SJCRH30 (cell line): Measurements from ENCODE around the gene PKMYT1. TPM values are rescaled to one million over a fixed set of nuclear protein-coding genes. Genes with fewer than 3 reads are reported as not detected.
"Not testable (repeated sequence)": the region's sequence is repeated elsewhere in the genome, so short reads cannot be mapped to it uniquely, and the experiment has no call there.

Source experiments
- DNase-seq, 2 experiments: peaks; one replicate each; pipeline ENCODE4 v3.0.0-alpha.2; 2015 to 2020
- H3K27ac ChIP-seq: fragments of 250-450 bp; sonication (Bioruptor Pico); 2 replicates; pipeline ENCODE4 v1.5.1; 2020; ENCODE audit warnings: mild to moderate bottlenecking, moderate library complexity
- H3K27me3 ChIP-seq: fragments of 250-450 bp; sonication (Bioruptor Pico); 2 replicates; pipeline ENCODE4 v1.5.1; 2020; ENCODE audit warnings: mild to moderate bottlenecking, moderate library complexity
- H3K36me3 ChIP-seq: fragments of 250-450 bp; sonication (Bioruptor Pico); 2 replicates; pipeline ENCODE4 v1.5.1; 2020; ENCODE audit warnings: mild to moderate bottlenecking, moderate library complexity
- H3K4me1 ChIP-seq: fragments of 250-450 bp; sonication (Bioruptor Pico); 2 replicates; pipeline ENCODE4 v1.5.1; 2020; ENCODE audit warnings: mild to moderate bottlenecking, moderate library complexity
- H3K4me3 ChIP-seq: fragments of 250-450 bp; sonication (Bioruptor Pico); 2 replicates; pipeline ENCODE4 v1.5.1; 2020; ENCODE audit warnings: mild to moderate bottlenecking, moderate library complexity
- H3K9me3 ChIP-seq: fragments of 250-450 bp; sonication (Bioruptor Pico); replicated peaks from 2 replicates; pipeline ENCODE4 v1.5.1; 2020; ENCODE audit warnings: mild to moderate bottlenecking, moderate library complexity
- total RNA-seq: library from RNA; depleted of rRNA; stranded (reverse); fragments of >200 nt; shearing (Covaris generic); gene quantifications from 2 replicates; pipeline ENCODE4 v1.2.3, GENCODE V29; 2014

Gene PKMYT1
- total RNA-seq, 1 experiment from 2014 or later = 45.8 TPM

- H3K27ac ChIP-seq = no peak overlapping the region
- H3K27me3 ChIP-seq = no peaks in the 10 kb centered on the region
- no peaks in the 10 kb centered on the region for H3K4me1 ChIP-seq
- H3K36me3 ChIP-seq = peaks cover 6% of the 10 kb centered on the region; the same call in 1 of the 2 replicates
- no peaks in the 10 kb centered on the region for H3K9me3 ChIP-seq
- DNase-seq = no peak
- H3K4me3 ChIP-seq = no peak overlapping the region
Measured at GRCh38 chr16:2937170-2937569, 43.1 kb downstream of the PKMYT1 start.

GRCh38 chr16:2936436-2937011 lies 43.7 kb downstream of the PKMYT1 start:
- H3K9me3 ChIP-seq = no peaks in the 10 kb centered on the region
- no peak overlapping the region for H3K4me3 ChIP-seq
- H3K27ac ChIP-seq = no peak overlapping the region
- DNase-seq = no peak
- H3K27me3 ChIP-seq = no peaks in the 10 kb centered on the region
- peaks cover 6% of the 10 kb centered on the region; the same call in 1 of the 2 replicates for H3K36me3 ChIP-seq
- H3K4me1 ChIP-seq = no peaks in the 10 kb centered on the region

GRCh38 chr16:2934450-2934849 lies 45.8 kb downstream of the PKMYT1 start:
- H3K4me1 ChIP-seq = no peaks in the 10 kb centered on the region
- no peaks in the 10 kb centered on the region for H3K9me3 ChIP-seq
- no peak for DNase-seq
- no peaks in the 10 kb centered on the region for H3K27me3 ChIP-seq
- no peak overlapping the region for H3K27ac ChIP-seq
- no peak overlapping the region for H3K4me3 ChIP-seq
- H3K36me3 ChIP-seq = 0 out of 2 replicates have a peak, but pooled peaks cover 1% of the 10 kb centered on the region

GRCh38 chr16:2933701-2934100 lies 46.5 kb downstream of the PKMYT1 start:
- Histone ChIP-seq H3K4me3 (no peak overlapping the region), H3K27me3 (no peaks in the 10 kb centered on the region), H3K27ac (no peak overlapping the region), H3K9me3 (no peaks in the 10 kb centered on the region), H3K4me1 (no peaks in the 10 kb centered on the region), H3K36me3 (no peaks in the 10 kb centered on the region)
- no peak for DNase-seq

- DNase-seq = no peak
- no peaks in the 10 kb centered on the region for H3K9me3 ChIP-seq
- no peak overlapping the region for H3K27ac ChIP-seq
- H3K27me3 ChIP-seq = no peaks in the 10 kb centered on the region
- H3K4me3 ChIP-seq = no peak overlapping the region
- no peaks in the 10 kb centered on the region for H3K36me3 ChIP-seq
- no peaks in the 10 kb centered on the region for H3K4me1 ChIP-seq
Measured at GRCh38 chr16:2933136-2933535, 47.1 kb downstream of the PKMYT1 start.

GRCh38 chr16:2931231-2931914 lies 48.9 kb downstream of the PKMYT1 start:
- not testable (repeated sequence) for H3K4me3 ChIP-seq, H3K27ac ChIP-seq, H3K9me3 ChIP-seq, H3K27me3 ChIP-seq, H3K4me1 ChIP-seq, DNase-seq, H3K36me3 ChIP-seq

GRCh38 chr16:2930236-2930635 lies 50.0 kb downstream of the PKMYT1 start:
- no peak overlapping the region for H3K27ac ChIP-seq
- no peaks in the 10 kb centered on the region for H3K36me3 ChIP-seq
- H3K27me3 ChIP-seq = no peaks in the 10 kb centered on the region
- no peak for DNase-seq
- peaks cover 10% of the 10 kb centered on the region for H3K4me1 ChIP-seq
- H3K4me3 ChIP-seq = no peak overlapping the region
- H3K9me3 ChIP-seq = no peaks in the 10 kb centered on the region

- Histone ChIP-seq H3K27ac (no peak overlapping the region), H3K4me3 (no peak overlapping the region), H3K27me3 (no peaks in the 10 kb centered on the region), H3K36me3 (no peaks in the 10 kb centered on the region), H3K9me3 (no peaks in the 10 kb centered on the region), H3K4me1 (peaks cover 10% of the 10 kb centered on the region)
- no peak for DNase-seq
Measured at GRCh38 chr16:2929693-2930092, 50.6 kb downstream of the PKMYT1 start.

- Histone ChIP-seq H3K4me3 (no peak overlapping the region), H3K4me1 (peaks cover 10% of the 10 kb centered on the region), H3K27ac (no peak overlapping the region), H3K36me3 (no peaks in the 10 kb centered on the region), H3K27me3 (no peaks in the 10 kb centered on the region), H3K9me3 (no peaks in the 10 kb centered on the region)
- DNase-seq = no peak
Measured at GRCh38 chr16:2928796-2929195, 51.5 kb downstream of the PKMYT1 start.

GRCh38 chr16:2928151-2928550 lies 52.1 kb downstream of the PKMYT1 start:
- H3K27me3 ChIP-seq, H3K9me3 ChIP-seq, H3K36me3 ChIP-seq, H3K27ac ChIP-seq, DNase-seq, H3K4me3 ChIP-seq: not testable (repeated sequence)
- H3K4me1 ChIP-seq = peaks cover 10% of the 10 kb centered on the region

GRCh38 chr16:2927010-2927646 lies 53.1 kb downstream of the PKMYT1 start:
- Histone ChIP-seq H3K36me3 (no peaks in the 10 kb centered on the region), H3K27ac (no peak overlapping the region), H3K9me3 (no peaks in the 10 kb centered on the region), H3K27me3 (no peaks in the 10 kb centered on the region), H3K4me1 (peaks cover 10% of the 10 kb centered on the region), H3K4me3 (no peak overlapping the region)
- DNase-seq = peak; percentile 78 to 93

- Histone ChIP-seq H3K27ac (no peak overlapping the region), H3K9me3 (no peaks in the 10 kb centered on the region), H3K27me3 (no peaks in the 10 kb centered on the region), H3K4me1 (peaks cover 10% of the 10 kb centered on the region), H3K4me3 (no peak overlapping the region), H3K36me3 (no peaks in the 10 kb centered on the region)
- no peak for DNase-seq
Measured at GRCh38 chr16:2926650-2926999, 53.6 kb downstream of the PKMYT1 start.

- H3K9me3 ChIP-seq = no peaks in the 10 kb centered on the region
- peak in 1 of 2 experiments; percentile 33 for DNase-seq
- H3K27ac ChIP-seq = no peak overlapping the region
- peaks cover 10% of the 10 kb centered on the region for H3K4me1 ChIP-seq
- no peaks in the 10 kb centered on the region for H3K27me3 ChIP-seq
- H3K4me3 ChIP-seq = no peak overlapping the region
- no peaks in the 10 kb centered on the region for H3K36me3 ChIP-seq
Measured at GRCh38 chr16:2925951-2926649, 54.1 kb downstream of the PKMYT1 start.

GRCh38 chr16:2924901-2925755 lies 55.1 kb downstream of the PKMYT1 start:
- Histone ChIP-seq H3K36me3 (no peaks in the 10 kb centered on the region), H3K9me3 (no peaks in the 10 kb centered on the region), H3K27me3 (no peaks in the 10 kb centered on the region), H3K4me1 (peaks cover 10% of the 10 kb centered on the region), H3K27ac (no peak overlapping the region), H3K4me3 (no peak overlapping the region)
- DNase-seq = no peak
